Central memory CD4-positive, alpha-beta T cell (primary cell): ENCODE results near the gene ZNF207.
A peak's percentile ranks its signal among the peaks of the same experiment; 100 is the strongest.
"Not testable (repeated sequence)": the region's sequence is repeated elsewhere in the genome, so short reads cannot be mapped to it uniquely, and the experiment has no call there.

Source experiments
- DNase-seq: peaks from one replicate; pipeline ENCODE4 v3.0.0; 2022

The ZNF207 gene

DNA sequence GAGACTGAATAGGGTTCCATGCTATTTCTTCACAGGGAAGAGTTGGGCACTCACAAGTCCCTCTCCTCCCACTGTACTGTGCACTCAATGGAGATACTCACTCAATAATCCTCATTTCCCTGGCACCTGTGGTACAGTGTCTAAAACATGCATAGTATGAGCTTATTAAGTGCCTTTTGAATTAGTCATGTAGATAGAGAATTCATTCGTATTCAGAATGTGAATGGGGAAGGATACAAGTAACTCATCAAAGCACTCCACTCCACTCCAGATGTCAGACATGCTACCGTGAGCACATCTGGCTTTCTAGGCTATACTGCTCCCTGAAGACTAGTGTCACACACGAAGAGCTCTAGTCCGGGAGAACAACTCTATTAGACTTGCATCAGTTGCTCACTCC, 14.3 kb upstream of the ZNF207 start:
- DNase-seq = no peak

DNA sequence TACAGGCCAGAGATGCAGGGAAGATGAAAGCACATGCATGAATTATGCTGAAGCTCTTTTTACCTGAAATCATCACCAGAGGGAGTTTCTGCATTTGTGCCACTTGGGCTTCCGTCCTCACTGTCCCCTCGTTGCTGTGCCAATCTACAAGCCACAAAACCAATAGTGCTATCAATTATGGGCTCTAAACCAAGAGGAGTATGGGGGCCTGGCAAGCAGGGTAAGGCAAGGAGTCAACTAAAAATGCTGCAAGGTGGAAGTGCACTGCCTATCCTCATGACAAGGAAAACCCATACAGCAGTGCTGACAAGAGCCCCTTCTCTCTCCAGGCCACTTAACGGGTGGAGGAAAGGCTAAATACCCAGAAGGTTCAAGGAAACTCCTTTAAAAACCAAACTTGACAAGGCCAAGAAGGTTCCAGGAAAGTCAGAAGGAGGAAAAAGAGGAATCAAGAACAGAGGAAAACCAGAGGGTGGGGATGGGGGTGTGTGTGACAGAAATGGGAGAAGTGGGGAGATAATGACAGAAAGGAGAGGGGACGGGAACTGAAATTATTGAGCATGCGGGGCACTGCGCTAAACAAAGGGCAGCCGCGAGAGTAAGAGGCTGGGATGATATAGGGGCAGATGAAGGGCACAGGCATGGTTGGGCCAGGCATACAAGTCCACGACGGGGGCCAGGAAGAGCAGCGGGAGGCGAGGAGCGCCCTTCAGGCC, 8.7 kb upstream of the ZNF207 start:
- DNase-seq = peak; percentile 72

DNA sequence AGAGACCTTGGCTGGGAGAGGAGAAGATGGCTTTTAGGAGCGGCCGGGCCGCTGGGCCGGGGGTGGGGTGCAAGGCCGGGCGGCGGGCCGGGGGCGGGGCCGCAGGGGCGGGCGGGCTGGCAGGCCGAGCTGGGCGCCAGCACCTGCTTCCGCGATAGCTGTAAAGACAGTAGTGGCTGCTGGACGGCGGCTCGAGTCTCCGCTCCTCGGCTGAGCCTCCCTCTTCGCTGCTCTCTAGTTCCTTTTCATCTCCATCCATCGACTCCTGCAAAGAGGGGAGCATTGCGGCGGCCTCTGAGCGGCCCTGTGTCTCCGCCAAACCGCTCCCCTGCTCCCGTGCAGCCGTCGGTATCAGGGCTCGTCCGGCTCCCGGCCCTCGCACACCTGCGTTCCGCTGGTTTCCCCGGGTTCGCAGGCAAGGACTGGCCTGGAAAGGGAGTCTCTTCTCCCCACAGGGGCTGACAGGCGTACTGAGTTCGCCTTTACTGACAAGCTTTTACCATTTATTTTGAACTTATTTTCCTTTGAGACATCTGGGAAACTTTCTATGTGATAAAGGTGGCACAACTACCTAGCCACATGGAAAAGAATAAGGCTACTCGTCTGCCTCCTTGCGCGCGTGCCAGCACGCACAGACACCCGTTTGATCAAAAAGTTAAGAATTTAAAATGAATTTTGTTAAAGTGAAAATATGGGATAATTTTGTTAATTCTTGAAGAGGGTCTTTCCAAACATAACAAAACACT, 7.9 kb upstream of the ZNF207 start, which contains the start of gene C17orf75:
C17orf75 (minus strand) TSS at position 317 of the 746 bp plus-strand sequence; CDS start at position 283, 34 bp downstream.
- peak; percentile 69 for DNase-seq

DNA sequence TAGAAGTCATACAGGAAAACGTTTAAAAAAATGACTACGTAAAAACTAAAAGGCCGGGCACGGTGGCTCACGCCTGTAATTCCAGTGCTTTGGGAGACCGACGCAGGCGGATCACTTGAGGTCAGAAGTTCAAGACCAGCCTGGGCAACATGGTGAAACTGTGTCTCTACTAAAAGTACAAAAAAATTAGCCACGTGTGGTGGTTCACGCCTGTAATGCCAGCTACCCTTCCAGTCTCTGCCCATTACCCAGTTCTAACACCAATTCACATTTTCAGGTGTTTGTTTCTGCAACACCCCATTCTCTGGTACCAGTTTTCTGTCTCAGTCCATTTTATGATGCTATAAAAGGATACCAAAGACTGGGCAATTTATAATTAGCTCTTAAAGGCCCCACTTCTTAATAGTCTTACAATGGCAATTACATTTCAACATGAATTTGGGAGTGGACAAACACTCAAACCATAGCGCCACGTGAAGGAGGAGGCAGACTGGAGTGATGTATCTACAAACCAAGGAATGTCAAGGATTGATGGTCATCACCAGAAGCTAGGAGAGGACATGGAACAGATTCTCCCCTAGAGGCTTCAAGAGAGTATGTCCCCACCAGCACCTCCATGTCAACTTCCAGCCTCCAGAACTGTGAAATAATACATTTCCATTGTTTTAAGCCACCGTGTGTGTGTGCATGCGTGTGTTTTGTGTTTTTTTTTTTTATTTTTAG, 7.2 kb upstream of the ZNF207 start:
- DNase-seq = no peak

DNA sequence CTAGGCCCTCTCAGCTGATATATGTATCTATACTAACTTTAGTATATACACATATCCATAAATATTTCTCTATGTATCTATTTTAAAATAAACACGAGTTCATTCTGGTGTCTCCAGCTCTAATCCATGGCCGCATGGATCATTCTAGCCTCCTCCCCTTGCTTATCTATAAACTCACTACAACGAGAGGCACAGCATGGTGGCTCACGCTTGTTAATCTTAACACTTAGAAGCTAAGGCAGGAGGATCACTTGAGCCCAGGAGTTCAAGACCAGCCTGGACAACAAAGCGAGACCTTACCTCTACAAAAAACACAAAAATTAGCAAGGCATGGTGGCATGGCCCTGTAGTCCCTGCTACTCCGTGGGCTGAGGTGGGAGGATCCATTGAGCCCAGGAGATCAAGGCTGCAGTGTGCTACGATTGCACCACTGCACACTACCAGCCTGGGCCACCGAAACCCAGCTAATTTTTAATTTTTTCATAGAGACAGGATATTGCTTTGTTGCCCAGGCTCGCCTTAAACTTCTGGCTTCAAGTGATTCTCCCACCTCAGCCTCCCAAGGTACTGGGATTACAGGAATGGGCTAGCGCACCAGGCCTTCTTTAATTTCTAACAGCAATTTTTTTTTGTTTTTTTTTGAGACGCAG, 3.9 kb upstream of the ZNF207 start:
- DNase-seq = no peak

DNA sequence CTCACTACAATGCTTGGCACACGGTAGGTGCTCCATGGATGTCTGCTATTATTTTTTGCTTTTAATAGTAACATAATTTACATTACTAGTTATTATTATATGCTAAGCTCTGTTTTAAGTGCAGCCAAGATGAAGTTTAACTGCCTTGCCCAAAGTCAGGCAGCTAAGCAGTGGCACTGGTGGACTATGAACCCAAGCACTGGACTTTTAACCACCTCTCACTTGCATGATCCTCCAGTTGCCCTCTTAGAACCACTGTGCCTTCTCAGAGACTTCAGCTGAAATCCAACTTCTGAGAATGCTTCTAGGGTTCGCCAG, 1.5 kb upstream of the ZNF207 start:
- DNase-seq = no peak

DNA sequence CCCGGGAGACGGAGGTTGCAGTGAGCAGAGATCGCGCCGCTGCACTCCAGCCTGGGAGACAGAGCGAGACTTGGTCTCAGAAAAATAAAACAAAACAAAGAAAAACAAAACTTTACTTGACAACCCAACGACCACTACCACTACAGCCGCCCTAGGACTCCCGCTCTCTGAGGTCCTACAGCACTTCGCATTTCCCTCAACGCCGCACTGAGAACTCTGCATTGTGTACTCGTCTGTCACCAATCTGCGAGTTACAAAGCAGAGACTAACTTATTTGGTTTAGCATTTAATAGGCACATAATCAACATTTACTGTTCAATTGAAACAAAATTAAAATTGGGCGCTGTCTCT, 479 bp upstream of the ZNF207 start:
- DNase-seq = no peak

DNA sequence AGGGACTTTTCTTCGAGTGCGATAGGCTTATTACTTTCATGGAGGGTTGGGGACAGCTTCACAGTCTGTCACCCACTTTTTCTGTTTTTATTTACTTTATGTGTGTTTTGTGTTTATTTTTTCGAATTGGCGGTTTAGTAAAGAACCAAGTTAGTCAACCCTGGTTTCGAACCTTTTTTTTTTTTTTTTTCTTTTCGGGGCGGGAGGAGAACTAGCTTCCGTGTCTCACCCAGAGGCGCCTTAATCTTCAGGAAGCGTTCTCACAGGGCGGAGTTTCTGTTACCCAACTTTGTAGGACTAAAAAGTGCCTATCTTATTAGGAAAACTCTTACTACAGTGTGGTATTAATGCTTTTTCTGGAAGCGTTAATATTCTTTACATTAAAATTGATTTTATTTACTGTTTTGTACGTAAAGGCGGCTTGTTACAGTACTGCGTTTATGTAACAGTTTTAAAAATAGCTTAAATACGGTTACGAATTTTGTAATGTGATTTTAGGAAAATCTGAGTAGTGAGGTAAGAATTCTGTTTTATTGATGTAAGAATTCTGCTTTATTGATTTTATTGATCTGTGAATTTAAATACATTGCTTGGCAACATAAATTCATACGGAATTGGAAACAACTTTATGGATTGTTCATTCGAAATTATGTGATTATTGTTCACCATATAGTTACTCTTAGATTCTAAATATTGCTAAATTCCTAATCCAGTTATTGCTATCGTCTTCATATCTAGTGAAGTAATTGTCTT, 885 bp downstream of the ZNF207 start:
- peak; percentile 53 for DNase-seq

DNA sequence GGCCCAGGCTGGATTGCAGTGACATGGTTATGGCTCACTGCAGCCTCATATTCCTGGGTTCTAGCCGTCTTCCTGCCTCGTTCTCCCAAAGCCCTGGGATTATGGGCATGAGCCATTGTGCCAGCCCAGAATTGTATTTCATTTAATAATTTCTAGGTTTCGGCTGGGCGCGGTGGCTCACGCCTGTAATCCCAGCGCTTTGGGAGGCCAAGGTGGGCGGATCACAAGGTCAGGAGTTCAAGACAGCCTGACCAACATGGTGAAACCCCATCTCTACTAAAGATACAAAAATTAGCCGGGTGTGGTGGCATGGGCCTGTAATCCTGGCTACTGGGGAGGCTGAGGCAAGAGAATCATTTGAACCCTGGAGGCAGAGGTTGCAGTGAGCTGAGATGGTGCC, 2.8 kb downstream of the ZNF207 start:
- not testable (repeated sequence) for DNase-seq

DNA sequence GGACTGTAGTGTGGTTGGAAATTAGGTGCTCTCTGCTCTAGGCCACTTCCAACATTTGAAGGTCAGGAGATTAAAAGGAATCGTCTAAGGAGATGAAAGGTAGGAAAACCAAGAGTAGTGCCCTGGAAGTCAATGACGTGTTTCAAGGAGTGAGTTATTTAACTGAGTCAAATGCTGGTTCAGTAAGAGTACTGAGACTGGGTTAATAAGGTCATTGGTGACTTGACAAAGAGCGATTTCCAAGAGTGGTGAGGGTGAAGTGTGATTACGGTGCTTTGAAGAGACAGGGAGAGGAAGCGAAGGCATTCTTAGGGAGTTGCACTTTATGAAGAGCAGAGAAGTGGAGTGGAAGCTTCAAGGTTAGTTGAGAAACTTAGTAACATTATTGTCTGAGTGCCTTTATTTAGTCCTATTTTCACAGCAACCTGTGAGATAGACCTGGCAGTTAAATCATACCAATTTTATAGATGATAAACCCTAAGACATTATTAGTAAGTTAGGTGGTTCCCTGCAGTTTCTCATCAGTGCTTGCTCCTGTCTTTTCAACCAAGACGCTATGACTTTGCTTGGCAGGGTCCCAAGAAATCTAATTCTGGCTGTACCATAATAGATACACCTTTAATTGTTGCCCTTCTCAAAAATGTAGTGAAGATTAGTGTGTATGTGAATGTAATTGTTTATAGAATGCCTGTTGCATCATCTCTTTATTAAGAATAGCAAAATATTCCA, 5.9 kb downstream of the ZNF207 start:
- DNase-seq = no peak

DNA sequence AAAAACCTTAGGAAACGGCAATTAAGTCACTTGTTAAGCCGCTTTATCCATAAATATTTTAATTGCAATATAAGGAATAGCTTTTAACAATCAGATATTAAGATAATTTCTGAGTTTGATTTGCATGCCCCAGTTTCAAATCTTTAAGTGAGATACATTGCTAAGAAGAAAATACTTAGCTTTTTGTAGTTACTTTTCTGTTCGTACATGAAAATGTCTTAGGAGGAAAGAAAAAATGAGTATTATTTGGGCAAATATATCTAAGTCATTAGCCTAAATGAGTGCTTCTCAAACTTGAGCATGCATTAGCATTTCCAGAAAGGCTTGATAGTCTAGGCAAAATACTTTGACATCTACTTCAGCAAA, 6.4 kb downstream of the ZNF207 start:
- no peak for DNase-seq

DNA sequence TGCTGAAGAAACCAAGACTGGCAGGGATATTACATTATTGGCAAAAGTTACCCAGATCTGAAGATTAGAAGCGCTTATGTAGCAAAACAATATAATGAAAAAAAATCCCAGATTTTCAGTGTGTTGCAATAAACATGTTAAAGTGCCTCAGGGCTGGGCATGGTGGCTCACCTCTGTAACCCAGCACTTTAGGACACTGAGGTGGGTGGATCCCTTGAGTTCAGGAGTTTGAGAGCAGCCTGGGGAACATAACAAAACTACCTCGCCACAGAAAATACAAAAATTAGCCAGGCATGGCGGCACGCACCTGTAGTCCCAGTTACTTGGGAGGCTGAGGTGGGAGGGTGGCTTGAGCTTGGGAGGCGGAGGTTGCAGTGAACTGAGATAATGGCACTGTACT, 6.8 kb downstream of the ZNF207 start:
- no peak for DNase-seq

DNA sequence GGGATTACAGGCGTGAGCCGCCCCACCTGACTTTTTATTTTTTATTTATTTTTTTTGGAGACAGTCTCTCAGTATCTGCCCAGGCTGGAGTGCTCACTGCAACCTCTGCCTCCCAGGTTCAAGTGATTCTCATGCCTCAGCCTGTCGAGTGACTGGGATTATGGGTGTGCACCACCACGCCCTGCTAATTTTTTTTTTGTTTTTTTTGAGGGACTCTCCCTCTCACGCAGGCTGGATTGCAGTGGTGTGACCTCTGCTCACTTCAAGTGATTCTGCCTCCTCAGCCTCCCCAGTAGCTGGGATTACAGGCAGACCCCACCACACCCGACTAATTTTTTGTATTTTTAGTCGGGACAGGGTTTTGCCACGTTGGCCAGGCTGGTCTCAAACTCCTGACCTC, 7.7 kb downstream of the ZNF207 start:
- no peak for DNase-seq

DNA sequence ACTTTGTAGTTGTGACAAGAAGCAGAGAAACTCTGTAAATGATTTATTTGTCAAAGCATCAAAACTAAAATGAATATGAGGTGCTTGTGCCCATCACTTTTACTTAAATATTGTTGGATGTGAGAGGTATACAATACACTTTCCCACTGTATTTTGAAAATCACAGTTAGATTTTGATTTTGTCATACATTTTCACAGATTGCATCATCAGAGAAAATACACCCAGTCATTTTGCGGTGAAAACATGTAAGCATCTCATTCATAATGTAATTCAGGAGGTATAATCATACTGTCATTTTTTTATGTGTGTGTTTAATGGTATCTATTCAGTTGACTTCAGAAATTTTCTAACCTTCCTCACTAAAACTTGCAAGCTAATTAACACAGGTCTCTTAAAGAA, 11.3 kb downstream of the ZNF207 start:
- DNase-seq = no peak

DNA sequence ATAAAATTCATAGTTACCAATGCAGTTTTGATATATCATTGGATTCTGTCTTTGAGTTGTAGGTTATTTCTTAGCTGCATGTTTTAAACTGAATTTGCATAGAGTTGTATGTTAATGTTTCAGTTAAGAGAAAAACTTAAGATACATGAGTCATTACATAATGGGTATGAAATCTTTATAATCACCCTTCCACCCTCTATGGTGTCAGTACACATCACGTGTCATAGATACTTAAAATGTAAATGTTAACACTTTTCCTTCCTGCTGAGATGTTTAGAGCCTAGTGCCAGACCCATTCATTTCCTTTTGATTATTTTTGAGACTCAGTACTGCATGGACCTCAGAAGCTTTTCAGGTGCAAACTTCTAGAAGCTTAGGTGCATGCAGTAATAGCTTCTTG, 20.5 kb downstream of the ZNF207 start:
- DNase-seq = no peak

DNA sequence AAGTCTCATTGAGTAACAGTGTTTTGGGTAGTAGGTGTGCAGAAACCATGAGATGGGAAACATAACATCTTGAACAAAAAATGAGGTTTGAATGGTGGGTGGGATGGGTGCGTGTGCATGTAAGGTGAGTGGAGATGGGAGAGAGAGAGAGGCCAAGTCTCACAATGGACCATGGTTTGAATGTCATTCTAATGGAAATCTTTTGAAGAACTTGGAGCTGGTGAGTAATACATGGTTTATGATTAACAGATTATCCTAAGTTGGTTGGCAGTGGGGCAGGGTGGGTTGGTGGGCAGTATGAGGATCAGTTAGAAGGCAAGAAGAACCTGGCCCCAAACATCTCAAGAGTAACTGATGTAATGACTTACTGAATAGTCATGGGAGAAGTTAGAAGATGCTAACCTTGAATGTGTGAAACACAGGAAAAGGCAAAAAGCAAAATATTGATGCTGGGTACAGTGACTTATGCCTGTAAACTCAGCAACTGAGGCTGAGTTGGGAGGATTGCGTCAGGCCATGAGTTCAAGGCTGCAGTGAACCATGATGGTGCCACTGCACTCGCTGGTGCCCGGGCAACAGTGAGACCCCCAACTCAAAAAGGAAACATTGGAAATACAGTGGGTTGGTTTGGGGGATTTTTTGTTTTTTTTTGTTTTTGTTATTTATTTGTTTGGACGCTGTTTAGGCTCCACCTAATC, 32.7 kb downstream of the ZNF207 start:
- DNase-seq = no peak

DNA sequence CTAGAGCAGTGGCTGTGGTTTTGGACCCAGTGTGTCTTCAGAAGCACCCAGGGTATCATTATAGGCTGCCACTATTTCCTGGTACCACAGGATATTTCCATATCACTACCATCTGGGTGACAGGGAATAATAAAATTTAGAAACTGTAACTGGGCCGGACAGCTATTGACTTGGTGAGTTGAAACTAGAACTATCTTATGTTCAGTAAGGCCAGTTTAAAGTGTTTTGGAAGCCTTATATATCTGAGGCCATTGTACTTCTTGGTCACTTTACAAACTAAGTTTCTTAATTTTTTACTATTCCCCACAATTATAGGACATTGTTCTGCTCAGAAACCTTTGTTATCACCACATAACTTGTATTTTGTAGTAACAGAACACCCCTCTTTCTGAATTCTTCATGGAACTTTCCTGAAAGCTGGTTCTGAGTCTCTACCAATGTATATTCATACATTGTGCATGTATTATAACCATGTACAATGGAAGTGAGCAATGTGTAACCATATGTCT, 34.0 kb downstream of the ZNF207 start:
- no peak for DNase-seq

DNA sequence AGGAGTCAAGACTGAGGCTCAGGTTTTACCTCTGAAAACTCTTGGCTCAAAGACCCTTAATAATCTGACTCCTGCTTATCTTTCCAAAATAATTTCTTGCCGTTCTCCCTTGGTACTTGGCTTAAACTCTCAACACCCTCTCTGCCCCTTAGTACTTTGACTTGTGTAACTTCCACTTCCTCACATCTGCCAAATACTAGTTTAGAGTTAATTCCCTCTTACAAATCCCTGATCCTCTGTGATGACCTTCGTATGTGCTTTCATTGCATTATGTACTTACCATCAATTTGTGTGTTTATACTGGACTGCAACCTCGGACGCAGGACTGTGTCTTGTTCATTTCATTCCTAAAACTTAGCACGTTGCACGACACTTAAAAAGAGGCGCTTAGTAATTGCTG, 35.2 kb downstream of the ZNF207 start:
- no peak for DNase-seq

DNA sequence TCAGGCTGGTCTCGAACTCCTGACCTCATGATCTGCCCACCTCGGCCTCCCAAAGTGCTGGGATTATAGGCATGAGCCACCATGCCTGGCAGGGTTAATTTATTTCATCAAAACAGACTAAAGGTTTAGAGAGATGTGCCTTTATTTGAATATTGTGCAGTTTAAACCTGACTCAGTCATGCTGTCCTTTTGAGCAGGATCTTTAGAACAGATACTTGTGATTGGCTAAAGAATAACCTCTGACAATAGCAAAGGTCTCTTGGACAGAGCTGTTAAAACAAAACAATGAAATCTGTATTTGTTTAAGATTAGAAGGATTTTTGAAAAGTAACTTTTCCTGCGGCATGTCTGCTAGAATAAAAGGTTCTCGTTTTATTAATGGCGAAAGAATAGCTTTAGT, 36.0 kb downstream of the ZNF207 start:
- DNase-seq = no peak

DNA sequence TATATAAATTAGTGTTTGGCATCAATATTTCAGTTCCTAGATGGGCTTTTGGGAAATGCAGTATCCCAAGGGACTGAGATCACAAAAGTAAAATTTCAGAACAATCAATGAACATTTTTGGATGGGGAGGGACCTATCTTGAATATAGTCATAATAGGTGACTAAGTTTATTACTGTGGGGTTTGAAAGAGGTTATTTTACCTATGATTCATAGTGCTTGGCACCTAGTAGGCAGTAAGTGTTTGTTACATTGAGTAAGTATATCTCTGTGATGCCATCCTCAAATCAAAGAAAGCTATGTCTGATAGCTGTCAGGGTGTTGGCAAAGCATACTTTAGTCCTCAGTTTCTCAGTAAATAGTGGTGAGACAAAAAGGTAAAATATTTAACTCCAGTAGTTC, 36.9 kb downstream of the ZNF207 start:
- no peak for DNase-seq

DNA sequence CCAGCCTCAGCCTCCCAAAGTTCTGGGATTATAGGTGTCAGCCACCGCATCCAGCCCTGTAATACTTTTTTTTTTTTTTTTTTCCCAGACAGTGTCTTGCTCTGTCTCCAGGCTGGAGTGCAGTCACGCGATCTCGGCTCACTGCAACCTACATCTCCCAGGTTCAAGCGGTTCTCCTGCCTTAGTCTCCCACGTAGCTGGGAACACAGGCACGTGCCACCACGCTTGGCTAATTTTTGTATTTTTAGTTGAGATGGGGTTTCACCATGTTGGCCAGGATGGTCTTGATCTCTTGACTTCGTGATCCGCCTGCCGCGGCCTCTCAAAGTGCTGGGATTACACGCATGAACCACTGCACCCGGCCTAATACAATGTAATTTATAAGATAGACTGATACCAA, 38.2 kb downstream of the ZNF207 start:
- DNase-seq = not testable (repeated sequence)
